Stimulated activated naive CD8-positive, alpha-beta T cell treated with anti-CD3 and anti-CD28 coated beads, Interleukin-15, Interleukin-2, amounts not matched to agents 100 ng/mL and 50 ng/mL, for 24 hours (primary cell): ENCODE measurements around the gene TRRAP.

Experiments
- H3K27ac Mint-ChIP-seq: one replicate; pipeline ENCODE4 v1.8.0; 2021; ENCODE audit warnings: mild to moderate bottlenecking, mixed read lengths
- H3K27me3 Mint-ChIP-seq: one replicate; pipeline ENCODE4 v1.8.0; 2021; ENCODE audit warnings: mixed read lengths
- H3K36me3 Mint-ChIP-seq: one replicate; pipeline ENCODE4 v1.8.0; 2021; ENCODE audit warnings: low read depth, mixed read lengths
- H3K4me1 Mint-ChIP-seq: one replicate; pipeline ENCODE4 v1.8.0; 2021; ENCODE audit warnings: low read depth, mixed read lengths
- H3K4me3 Mint-ChIP-seq: one replicate; pipeline ENCODE4 v1.8.0; 2021; ENCODE audit warnings: mild to moderate bottlenecking, mixed read lengths
- H3K9me3 Mint-ChIP-seq: one replicate; pipeline ENCODE4 v1.8.0; 2021; ENCODE audit warnings: mixed read lengths

TRRAP gene

DNA sequence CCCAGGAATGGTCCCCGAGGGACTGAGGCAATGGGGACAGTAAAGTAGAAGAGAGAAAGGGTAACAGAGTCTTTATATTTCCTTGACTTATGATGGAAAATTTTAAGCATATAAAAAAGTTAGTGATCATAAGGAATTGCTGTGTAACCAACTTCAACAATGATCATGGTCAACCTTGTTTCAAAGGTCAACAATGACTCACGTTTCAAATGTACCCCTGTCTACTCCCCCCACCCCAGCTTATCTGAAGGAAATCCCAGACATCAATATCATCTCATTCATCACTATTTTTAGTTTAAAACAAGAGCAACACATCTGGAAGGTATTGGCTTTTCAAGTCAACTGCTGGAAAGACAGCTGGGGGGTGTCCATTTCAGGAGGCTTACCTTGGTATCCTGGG, 172.6 kb downstream of the TRRAP start:
- H3K27ac Mint-ChIP-seq: peak overlapping the region; percentile 63
- H3K4me3 Mint-ChIP-seq: no peak overlapping the region
- H3K9me3 Mint-ChIP-seq: no peaks in the 10 kb centered on the region
- H3K36me3 Mint-ChIP-seq: peaks cover 49% of the 10 kb centered on the region
- H3K27me3 Mint-ChIP-seq: no peaks in the 10 kb centered on the region
- peaks cover 16% of the 10 kb centered on the region for H3K4me1 Mint-ChIP-seq

DNA sequence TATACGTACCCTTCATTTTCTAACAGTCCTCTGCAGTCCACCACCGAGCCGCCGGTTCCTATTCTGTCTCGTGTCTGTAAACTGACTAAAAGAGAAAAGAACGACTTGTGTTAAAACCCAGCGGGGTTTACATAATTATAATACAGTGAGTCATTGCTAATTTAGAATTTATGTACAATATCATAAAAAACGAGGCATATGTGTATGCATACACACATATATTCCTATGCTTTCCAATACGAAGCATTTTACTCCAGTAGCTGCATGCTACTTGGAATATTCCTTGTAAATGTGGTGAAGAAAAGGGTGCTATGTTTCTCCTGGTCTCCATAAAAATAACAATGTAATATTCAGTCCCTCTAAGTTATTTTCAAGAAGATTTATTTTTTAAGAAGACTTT, 176.4 kb downstream of the TRRAP start:
- no peak overlapping the region for H3K27ac Mint-ChIP-seq
- no peak overlapping the region for H3K4me3 Mint-ChIP-seq
- H3K36me3 Mint-ChIP-seq: peaks cover 47% of the 10 kb centered on the region
- H3K9me3 Mint-ChIP-seq: no peaks in the 10 kb centered on the region
- H3K4me1 Mint-ChIP-seq: peaks cover 16% of the 10 kb centered on the region
- no peaks in the 10 kb centered on the region for H3K27me3 Mint-ChIP-seq

DNA sequence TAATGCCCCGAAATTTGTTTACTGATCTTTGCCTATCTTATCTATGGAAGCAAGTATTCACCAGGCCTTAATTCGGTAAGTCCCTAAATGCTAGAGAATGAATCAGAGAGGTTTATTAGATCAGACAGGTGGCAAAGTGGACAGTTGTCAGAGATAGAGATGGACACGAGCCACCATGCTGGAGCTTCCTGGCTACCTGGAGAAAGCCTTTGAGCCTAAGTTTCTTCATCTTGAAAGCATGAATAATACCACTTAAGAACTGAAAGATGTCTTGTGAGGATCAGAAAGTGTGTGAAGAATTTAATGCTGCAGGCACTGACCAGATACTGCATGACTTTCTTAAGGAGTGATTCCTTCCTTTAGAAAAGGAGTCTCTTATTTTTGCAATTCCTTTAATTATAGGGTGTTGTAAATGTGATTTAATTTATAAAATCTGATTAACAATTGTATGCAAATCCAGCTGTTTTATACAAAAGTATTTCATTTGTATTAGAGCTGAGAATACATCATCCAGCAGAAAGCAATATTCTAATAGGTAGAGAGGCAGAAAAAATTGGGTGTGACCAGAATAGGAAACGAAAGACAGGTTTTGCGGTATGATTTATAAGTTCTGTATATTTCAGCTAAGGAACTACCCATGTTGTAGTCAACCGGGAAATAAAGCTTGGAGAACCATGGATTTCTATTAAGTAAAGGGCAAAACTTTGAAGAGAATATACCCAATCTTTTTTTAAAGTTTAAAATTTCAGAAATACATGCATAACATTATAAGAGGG, 182.9 kb downstream of the TRRAP start:
- no peak overlapping the region for H3K27ac Mint-ChIP-seq
- peaks cover 9% of the 10 kb centered on the region for H3K4me1 Mint-ChIP-seq
- no peak overlapping the region for H3K4me3 Mint-ChIP-seq
- H3K9me3 Mint-ChIP-seq: no peaks in the 10 kb centered on the region
- H3K27me3 Mint-ChIP-seq: no peaks in the 10 kb centered on the region
- peaks cover 12% of the 10 kb centered on the region for H3K36me3 Mint-ChIP-seq
